ENCODE measurements around the gene HCAR2.
"Not testable (repeated sequence)": the region's sequence is repeated elsewhere in the genome, so short reads cannot be mapped to it uniquely, and the experiment has no call there.

The HCAR2 gene

GRCh38 chr12:122665349-122665748, 37.8 kb downstream of the HCAR2 start:
- no peak for DNase-seq (ENCODE audit: low read depth)
- no peak for TF ChIP-seq CTCF (IDR thresholded peaks at IDR 0.05; ENCODE audit: control insufficient read depth, insufficient read depth, low read depth, low read length, missing control alignments)
- H3K4me3 ChIP-seq (ENCODE audit: control insufficient read depth, low read depth, low read length), result no peak overlapping the region

- no peak for DNase-seq (ENCODE audit: low read depth)
- no peak overlapping the region for H3K4me3 ChIP-seq (ENCODE audit: control insufficient read depth, low read depth, low read length)
- TF ChIP-seq CTCF (IDR thresholded peaks at IDR 0.05; ENCODE audit: control insufficient read depth, insufficient read depth, low read depth, low read length, missing control alignments), result no peak
Measured at GRCh38 chr12:122661938-122662337, 41.2 kb downstream of the HCAR2 start.

- no peak for TF ChIP-seq CTCF (IDR thresholded peaks at IDR 0.05; ENCODE audit: control insufficient read depth, insufficient read depth, low read depth, low read length, missing control alignments)
- DNase-seq (ENCODE audit: low read depth), result no peak
- H3K4me3 ChIP-seq (ENCODE audit: control insufficient read depth, low read depth, low read length), result no peak overlapping the region
Measured at GRCh38 chr12:122661246-122661645, 41.9 kb downstream of the HCAR2 start.

DNA sequence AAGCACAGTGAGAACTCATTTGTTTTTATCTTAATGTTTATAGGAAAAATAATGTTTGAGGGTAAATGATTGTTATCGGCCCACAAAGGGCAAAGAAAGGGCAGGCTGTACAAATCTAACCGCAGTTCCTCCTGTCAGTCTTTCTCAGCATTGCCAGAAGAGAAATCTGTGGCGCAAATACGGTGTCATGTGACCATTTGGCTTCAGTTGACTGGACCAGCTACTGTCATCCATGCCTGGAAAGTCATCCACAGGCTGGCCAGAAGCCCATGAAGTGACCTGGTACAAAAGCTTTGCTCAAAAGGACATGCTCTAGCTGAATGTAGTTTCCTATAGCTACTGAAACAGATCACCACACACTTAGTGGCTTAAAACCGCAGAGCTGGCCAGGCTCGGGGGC, 43.6 kb downstream of the HCAR2 start:
- H3K4me3 ChIP-seq (ENCODE audit: control insufficient read depth, low read depth, low read length), result no peak overlapping the region
- TF ChIP-seq CTCF (IDR thresholded peaks at IDR 0.05; ENCODE audit: control insufficient read depth, insufficient read depth, low read depth, low read length, missing control alignments), result no peak
- no peak for DNase-seq (ENCODE audit: low read depth)

GRCh38 chr12:122656298-122656697, 46.9 kb downstream of the HCAR2 start:
- no peak overlapping the region for H3K4me3 ChIP-seq (ENCODE audit: control insufficient read depth, low read depth, low read length)
- DNase-seq (ENCODE audit: low read depth), result no peak
- no peak for TF ChIP-seq CTCF (IDR thresholded peaks at IDR 0.05; ENCODE audit: control insufficient read depth, insufficient read depth, low read depth, low read length, missing control alignments)

DNA sequence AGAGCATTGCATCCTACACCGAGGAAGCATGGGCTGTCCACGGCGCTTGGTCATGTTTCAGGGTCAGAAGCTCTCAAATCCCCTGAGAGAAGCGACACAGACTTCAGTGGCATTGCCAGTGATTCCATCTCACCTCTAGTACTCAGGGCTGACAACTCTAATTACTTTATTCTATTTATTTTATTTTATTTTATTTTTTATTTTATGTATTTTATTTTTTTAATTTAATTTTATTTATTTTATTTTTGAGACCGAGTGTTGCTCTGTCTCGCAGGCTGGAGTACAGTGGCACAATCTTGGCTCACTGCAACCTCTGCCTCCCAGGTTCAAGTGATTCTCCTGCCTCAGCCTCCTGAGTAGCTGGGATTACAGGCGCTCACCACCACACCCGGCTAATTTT, 49.9 kb downstream of the HCAR2 start:
- H3K4me3 ChIP-seq (ENCODE audit: control insufficient read depth, low read depth, low read length); DNase-seq (ENCODE audit: low read depth): not testable (repeated sequence)

GRCh38 chr12:122651520-122652224, 51.5 kb downstream of the HCAR2 start:
- no peak overlapping the region for H3K4me3 ChIP-seq (ENCODE audit: control insufficient read depth, low read depth, low read length)
- no peak for TF ChIP-seq CTCF (IDR thresholded peaks at IDR 0.05; ENCODE audit: control insufficient read depth, insufficient read depth, low read depth, low read length, missing control alignments)
- DNase-seq (ENCODE audit: low read depth), result no peak
